Activated CD8-positive, alpha-beta memory T cell treated with anti-CD3 and anti-CD28 coated beads, Interleukin-2, amount 50 U/mL, for 24 hours (primary cell): Measurements from ENCODE around the gene CD14.
A peak's percentile ranks its signal among the peaks of the same experiment; 100 is the strongest.
"Not testable (repeated sequence)": the region's sequence is repeated elsewhere in the genome, so short reads cannot be mapped to it uniquely, and the experiment has no call there.

Experiments used
- DNase-seq: peaks from one replicate; pipeline ENCODE4 v3.0.0-alpha.2; 2020; ENCODE audit errors: extremely low read depth

Gene CD14

DNA sequence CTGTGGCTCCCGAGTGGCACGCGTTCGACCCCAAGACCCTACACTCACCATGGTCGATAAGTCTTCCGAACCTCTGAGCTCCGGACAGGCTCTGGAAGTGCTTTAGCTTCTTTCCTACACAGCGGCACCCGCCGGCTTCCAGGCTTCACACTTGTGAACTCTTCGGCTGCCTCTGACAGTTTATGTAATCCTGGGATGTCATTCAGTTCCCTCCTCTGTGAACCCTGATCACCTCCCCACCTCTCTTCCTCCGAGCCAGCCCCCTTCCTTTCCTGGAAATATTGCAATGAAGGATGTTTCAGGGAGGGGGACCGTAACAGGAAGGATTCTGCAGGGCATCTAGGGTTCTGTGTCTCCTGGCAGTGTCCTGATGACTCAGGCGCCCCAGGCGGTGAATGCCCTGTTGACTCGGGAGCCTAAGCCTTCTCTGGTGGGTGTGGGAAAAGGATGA, at the start of gene CD14:
TSS of gene CD14 (minus strand) at position 155 of the 451 bp plus-strand sequence. CDS start at position 51, 104 bp downstream.
- no peak for DNase-seq

DNA sequence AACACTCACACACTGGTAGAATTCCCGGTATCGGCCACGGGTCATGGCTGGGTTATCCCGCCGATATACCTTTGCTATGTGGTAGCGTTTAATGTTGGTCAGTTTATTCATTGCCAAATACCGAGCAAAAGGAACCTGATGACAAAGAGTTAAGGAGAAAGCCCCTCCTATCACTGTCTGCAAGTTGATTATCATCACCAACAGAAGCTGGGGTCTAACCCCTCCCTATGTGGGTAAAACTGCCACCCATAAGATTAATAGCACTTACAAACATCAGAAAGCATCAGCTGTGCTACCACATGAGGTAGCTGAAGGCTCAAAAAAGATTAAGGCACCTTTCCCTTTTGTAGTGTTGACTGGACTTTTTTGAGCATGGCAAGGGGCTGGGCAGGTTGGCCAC, 46.0 kb upstream of the CD14 start:
- no peak for DNase-seq

DNA sequence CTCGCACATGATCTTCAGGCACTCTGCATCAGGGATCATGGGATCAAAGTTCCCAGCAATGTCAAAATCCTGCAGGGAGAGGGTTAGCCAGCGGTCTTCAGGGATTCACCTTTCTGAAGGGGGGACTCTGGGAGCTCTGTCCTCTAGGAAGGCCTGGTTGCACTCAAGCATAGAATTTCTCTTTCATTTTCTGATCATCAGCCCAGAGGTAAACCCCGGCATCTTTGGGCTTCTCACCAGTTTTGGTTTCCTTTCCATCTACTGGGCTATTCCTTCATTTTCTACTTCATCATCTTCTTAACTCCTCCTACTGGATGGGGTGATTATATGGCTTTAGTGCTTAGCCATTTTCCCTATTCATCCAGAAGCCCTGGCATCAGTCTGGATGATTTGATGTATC, 45.0 kb upstream of the CD14 start:
- no peak for DNase-seq

DNA sequence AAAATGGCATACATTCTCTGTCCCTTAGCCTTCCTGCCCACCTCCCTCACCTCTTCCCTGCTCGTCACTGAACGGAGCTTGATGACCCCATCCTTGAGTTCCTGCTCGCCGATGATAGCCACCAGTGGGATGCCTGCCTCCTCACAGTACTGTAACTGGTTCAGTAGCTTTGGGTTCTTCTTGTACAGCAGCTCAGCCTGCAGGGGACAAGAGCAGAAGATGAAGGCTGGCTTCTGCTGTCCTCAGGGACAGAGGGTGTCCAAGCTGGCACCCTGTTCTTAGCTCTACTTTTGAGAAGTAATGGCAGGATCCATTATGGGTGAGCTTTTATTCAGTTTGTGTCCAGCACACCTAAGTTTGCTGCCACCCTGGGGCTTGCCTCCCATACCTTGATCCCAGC, 41.7 kb upstream of the CD14 start:
- no peak for DNase-seq

DNA sequence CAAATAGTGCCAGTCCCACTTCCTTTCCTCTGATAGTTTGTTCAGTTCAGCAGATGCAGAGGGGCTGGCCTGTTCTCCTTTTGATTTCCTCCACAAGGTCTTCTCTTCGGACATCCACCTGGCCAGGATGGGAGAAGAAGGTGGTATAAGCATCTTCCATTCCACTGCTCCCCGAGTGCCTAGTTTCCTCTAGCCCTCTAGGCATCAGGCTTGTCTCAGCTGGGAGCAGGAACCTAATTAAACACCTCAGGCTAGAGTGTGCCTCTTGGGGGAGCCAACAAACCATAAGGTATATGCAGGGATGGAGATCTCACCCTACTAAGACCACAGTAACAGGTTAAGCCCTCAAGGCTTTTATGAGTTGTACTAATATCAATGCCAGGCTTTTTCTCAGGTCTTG, 41.2 kb upstream of the CD14 start:
- no peak for DNase-seq

DNA sequence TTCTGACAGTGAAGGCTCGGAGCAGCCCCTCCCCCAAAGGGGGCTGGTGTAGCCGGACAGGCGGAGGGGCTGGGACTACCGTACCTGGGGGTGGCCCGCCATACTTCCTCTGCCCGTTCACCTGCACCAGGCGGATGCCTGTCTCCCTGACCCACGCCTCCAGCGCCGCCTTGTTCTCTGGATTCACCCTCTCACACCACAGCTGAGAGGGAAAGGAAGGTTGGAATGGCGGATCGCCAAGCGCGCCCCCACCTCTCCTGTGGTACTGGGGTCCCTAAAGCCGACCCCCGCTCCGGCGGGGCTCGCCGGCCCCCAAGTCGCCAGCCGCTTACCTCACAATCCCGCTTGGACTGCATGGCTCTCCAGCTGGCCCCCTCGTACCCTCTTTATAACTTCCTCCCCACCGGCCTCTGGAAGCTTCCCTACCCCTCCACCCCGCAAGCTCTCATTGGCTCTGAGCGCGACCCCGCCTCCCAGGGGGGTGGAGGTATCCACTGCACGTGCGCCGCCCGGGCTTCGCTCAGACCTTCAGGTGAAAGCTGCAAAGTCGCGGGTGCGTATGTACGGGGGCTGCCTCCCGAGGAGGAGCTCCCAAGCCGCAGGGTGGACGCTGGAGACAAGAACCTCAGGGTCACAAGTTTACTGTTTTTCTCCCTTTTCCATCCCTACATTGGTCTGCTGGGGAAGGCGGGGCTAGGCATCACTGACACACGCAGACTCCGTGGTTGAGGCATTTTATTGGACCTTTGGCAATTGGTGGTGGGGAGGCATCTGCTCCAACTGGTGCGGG, 40.4 kb upstream of the CD14 start, which contains the start of gene DND1:
TSS of gene DND1 (minus strand) at position 390 of the 790 bp plus-strand sequence. CDS start at position 356, 34 bp downstream.
- no peak for DNase-seq

DNA sequence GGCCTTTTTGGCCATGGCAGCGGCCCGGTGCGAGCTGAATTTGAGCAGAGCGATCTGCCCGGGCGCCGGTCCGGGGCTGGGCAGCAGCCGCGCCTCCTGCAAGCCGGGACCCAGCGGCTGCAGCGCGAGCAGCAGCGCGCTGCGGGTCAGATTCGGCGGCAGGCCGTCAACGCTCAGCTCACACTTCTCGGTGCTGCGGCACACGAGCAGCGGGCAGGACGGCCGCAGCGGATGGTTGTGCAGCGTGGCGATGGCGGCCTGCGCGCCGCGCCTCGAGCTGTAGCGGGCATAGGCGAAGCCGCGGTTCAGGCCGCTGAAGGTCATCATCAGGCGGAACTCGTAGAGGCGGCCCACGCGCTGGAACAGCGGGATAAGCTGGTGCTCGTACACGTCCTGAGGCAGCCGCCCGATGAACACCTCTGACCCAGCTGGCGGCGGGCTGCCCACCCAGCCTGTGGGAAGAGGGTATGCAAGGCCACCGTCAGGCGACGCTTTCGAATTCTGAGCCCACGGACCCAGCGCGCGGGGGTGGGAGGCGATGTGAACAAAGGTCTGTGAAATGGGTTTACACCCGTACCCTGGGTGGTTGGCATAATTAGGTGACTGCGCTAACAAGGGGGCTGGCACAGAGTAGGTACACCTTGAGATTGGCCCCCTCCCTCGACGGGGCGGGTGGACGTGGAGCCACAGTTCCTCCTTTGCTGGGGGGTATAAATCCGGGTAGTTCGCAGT, 39.6 kb upstream of the CD14 start:
- DNase-seq, result no peak

DNA sequence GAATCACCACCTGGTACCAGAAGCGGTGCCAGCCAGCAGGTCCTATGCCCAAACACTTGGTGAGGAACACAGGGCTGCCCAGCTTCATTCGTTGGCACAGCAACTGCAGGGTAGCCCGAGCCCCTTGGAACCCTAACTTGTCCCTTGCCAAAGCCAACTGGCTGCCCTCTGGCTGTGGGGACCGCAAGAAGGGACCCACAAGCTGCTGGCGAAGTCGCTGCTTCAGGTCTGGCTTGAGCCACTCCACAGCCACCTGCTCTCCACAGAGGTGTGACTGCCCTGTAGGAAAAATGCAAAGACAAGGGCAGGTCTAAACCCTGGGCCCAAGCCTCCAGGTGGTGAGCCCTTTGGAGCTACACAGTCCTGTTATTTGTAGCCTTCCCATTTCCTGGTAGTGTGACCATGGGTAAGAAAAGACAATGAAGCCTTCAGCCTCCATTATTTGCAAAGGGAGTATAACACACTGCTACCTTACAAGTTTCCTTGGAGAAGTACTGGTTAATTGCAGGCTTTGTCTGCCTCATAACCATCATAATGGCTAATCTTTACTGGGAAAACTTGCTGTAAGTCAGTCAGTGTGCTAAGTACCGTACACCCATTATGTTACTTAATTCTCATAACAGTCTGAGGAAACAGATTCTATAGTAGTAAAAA, 38.6 kb upstream of the CD14 start:
- no peak for DNase-seq

DNA sequence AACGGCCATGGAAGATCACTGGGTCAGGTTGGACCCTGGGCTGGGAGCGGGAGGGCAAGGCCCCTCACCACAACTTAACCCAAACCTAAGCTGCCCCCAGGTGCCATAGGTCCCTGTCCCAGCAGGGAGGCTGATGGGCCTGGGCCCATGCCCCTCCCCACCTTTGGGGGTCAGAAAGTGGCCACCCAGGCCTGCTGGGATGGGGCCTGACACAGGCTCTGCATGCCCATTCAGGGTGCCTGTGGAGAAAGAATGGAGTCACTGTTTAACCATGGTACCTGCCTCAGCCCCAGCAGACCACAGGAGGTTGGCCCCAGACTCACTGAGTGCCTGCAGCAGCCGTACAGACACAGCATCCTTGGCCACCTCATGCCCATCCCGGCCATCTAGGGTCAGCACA, 38.1 kb upstream of the CD14 start:
- not testable (repeated sequence) for DNase-seq

DNA sequence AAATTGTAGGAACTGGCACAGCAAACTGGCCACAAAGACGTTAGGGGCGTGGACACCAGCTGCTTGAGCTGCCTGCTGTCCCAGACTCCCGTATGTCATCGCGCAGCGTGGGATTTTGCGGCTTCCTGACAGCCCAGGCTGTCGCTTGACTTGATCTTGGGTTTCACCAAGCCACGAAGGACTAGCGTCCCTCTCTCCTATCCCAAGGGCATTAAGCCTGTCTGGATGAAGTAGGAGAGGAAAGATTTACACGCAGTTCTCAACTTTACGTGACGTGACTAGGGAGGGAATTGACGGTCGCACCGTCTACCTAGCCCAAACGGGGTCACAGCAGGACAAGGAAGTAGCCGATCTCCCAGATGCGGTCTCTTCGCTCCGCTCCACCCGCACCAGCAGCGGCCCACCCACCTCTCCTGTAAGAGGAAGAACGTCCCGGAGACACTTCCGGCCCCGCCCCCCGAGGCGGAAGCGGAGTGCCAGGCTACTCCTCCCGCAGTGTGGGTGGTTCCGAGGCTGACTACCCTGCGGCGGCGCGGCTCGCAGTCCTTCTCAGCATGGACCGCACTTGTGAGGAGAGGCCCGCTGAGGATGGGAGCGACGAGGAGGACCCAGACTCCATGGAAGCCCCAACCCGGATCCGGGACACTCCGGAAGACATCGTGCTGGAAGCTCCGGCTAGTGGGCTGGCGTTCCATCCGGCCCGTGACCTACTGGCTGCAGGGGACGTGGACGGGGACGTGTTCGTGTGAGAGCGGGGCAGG, 31.6 kb upstream of the CD14 start, which contains the start of gene WDR55:
TSS of gene WDR55 (plus strand) at position 546 of the 761 bp plus-strand sequence. CDS start at position 555, 9 bp downstream.
- DNase-seq, result peak; percentile 88

DNA sequence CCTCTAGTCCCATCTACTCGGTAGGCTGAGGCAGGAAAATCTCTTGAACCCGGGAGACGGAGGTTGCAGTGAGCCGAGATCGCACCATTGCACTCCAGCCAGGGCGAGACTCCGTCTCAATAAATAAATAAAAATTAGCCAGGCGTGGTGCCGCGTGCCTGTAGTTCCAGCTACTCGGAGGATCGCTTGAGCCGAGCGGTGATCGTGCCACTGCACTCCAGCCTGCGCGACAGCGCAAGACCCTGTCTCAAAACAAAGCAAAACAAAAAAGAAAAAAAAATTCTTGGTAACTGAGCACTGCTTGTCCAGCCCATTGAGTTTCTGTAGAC, 31.0 kb upstream of the CD14 start:
- no peak for DNase-seq

DNA sequence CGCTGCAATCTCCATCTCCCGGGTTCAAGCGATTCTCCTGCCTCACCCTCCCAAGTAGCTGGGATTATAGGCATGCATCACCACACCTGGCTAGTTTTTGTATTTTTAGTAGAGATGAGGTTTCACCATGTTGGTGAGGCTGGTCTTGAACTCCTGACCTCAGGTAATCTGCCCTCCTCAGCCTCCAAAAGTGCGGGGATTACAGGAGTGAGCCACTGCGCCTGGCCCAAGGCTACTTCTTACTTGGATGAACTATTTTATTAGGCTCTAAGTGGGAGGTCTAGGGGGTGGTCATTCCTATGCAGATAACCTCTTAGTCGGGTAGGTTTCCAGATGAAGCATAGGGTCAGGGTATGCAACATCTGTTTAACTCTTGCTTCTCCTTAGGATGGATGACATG, 27.4 kb upstream of the CD14 start:
- not testable (repeated sequence) for DNase-seq

DNA sequence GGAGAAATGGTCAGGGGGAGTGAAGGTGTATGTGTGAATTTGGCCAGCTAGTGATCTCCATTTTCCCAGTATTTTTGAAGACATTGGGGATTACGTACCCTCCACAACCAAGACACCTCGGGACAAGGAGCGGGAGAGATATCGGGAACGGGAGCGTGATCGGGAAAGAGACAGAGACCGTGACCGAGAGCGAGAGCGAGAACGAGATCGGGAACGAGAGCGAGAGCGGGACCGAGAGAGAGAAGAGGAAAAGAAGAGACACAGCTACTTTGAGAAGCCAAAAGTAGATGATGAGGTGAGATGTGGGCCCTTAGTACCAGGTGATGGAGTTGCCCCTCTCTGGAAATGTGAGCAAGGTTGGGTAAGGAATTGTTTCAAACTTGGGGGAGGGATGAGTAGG, 25.9 kb upstream of the CD14 start:
- no peak for DNase-seq

DNA sequence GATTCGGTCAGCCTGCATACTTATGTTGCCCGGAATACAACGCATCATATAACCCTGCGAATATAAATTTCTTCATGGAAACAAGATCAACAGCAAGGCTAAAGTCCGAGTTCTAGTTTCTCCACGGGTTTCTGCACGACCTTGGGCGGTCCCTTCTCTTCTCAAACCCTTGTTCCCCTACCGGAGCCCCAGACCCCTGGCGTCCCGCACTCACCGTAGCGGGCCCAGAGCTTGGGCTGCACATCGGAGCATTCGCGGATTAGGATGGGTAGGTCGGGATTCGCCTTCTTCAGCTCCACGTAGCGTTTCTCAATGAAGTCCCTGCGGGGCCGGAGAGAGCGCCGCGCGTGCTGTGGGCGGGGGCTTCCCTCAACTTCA, 14.1 kb upstream of the CD14 start:
- no peak for DNase-seq

DNA sequence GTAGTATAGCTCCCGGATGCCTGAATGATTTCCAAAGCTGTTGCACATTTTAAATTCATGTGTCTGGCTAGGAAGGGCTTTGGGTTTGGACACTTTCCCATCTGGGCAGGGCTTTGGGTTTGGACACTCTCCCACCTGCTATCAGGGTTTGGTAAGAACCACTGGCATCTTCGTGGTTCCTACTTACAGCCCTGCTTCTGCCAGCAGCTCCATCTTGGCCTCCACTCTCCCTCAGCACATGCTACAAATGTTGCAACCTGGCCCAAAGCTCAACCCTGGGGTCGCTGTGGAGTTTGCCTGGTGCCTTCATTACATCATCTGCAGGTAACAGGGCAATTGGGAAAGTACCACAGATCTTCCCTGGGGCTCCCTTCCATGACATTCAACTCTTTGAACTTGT, 9.7 kb upstream of the CD14 start:
- no peak for DNase-seq

DNA sequence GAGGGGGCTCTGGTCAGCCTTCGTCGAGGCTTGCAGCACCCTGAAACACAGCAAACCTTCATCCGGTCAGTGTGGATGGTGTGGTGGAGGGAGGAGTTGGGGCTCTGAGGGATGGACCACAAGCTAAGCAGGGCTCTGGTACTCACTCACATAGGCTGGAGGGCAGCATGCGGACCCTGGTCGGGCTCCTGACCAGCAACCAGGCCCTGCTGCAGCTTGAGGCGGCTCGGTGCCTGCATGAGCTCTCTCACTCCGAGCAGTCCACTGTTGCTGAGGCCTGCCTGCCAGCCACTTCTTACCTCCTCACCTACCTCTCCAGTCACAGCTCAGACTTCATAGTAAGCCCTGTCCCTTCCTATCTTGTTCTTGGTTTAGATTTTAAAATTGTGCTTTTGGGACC, 8.7 kb upstream of the CD14 start:
- DNase-seq, result no peak

DNA sequence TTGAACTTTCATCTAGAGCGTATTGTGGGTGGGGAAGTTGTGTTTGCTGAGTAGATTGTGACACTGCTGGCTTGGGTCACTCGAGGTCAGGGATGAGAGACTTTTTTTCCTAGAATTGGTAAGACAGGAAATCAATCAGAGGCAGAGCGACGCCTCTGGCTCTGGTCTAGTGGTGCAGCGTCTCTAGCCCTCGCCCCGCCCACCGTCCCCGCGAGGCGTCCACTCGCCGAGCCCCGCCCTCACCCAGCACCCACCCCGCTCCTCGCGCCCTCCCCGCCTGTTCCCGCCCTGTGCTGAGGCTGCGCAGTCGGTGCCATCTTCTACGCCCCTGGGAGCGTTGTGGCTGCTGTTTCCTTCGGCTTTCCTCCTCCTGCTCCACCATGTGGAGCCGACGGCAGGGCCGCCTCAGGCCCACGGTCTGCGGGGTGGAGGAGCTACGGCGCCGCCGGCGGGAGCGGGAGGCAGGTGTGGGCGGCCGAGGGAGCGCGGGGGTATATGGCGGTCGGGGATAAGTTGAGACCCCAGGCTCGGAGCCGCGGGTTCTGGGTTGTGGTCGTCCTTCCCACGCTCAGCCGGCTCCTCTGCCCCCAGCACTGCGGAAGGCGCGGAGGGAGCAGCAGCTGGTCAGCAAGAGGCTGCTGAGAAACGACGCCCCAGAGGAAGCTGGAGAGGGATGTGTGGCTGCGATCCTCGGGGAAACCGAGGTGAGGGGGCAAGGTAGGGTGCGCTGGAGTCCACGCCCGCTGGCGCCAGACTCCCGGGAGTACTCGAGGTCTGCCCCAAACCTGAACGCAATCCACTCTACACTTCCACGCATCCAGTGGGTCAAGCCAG, 6.4 kb upstream of the CD14 start, which contains the start of gene TMCO6:
TSS of gene TMCO6 (plus strand) at position 304 of the 834 bp plus-strand sequence. CDS start at position 381, 77 bp downstream.
- peak; percentile 91 for DNase-seq

DNA sequence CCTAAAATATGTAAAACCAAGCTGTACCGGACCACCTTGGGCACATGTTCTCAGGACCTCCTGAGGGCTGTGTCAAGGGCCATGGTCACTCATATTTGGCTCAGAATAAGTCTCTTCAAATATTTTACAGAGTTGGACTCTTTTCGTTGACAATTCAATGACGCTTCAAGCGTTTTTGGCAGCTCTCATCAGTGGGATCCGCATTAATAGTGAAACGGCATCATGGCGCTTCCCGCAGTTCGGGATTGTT, 5.8 kb upstream of the CD14 start:
- DNase-seq, result not testable (repeated sequence)

DNA sequence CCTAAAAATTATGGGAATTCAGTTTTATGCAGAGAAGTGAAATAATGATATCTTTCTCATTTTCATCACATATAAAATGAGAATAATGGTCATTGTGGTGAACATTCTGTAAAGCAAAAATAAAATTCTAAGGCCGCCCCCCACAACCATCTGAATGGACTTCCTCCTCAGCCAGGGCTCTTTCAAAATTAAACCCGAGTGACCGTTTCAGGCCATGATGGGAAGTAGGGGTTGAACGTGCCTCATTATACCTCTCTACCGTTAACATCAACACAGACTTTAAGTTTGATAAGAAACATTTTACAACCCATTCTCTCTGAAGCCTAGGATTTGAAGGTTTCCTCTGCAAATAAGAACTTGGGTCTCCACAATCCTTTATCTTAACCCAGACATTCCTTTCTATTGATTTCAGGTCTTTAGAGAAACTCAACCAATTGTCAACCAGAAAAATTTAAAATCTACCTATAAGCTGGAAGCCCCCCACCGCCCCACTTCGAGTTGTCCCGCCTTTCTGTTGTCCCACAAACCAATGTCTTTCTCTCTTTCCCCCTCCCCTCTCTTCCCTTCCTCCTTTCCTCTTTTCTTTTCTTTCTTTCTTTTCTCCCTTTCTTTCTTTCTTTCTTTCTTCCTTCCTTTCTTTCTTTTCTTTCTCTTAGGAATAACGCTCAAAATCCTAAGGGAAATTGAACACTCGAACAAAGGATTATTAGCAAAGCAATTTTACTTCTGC, 4.6 kb upstream of the CD14 start:
- no peak for DNase-seq
